ENCODE measurements around the gene ATP2A3.

- TF ChIP-seq POLR2AphosphoS5 (IDR thresholded peaks at IDR 0.05) (no peak), POLR2A (IDR thresholded peaks at IDR 0.05) (no peak)
- TF ChIP-seq, protein P1, sequence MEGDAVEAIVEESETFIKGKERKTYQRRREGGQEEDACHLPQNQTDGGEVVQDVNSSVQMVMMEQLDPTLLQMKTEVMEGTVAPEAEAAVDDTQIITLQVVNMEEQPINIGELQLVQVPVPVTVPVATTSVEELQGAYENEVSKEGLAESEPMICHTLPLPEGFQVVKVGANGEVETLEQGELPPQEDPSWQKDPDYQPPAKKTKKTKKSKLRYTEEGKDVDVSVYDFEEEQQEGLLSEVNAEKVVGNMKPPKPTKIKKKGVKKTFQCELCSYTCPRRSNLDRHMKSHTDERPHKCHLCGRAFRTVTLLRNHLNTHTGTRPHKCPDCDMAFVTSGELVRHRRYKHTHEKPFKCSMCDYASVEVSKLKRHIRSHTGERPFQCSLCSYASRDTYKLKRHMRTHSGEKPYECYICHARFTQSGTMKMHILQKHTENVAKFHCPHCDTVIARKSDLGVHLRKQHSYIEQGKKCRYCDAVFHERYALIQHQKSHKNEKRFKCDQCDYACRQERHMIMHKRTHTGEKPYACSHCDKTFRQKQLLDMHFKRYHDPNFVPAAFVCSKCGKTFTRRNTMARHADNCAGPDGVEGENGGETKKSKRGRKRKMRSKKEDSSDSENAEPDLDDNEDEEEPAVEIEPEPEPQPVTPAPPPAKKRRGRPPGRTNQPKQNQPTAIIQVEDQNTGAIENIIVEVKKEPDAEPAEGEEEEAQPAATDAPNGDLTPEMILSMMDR (IDR thresholded peaks at IDR 0.05), result no peak
Measured at GRCh38 chr17:3935825-3936355, 28.3 kb downstream of the ATP2A3 start.

Measured in prostate gland (tissue), 2 donors.